Middle frontal gyrus (tissue), 1 donor: ENCODE measurements around the gene BPIFB1.

Source experiments
- DNase-seq: peaks from one replicate; pipeline ENCODE4 v3.0.0-alpha.2; 2015; ENCODE audit warnings: low spot score; ENCODE audit errors: extremely low spot score

Gene BPIFB1

GRCh38 chr20:33291830-33292355 is 8.9 kb downstream of the BPIFB1 start:
- DNase-seq: no peak

DNA sequence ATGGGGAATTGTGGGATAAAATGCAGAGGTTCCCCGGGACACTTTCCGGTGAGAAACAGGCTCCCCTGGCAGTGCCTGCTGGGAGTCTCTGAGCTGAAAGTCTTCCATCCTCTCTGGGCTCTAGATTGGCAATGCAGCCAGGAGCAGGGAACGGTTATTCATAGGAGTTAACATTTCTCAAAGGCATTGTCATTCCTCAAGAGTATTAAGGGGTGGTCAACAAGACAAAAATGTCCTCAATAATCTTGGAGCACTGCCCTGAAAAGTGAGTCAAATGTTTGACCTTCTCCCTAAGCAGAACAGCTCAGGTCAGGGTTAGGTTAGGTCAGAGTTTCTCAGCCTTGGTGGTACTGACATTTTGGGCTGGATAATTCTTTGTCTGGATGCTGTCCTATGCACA is 13.2 kb downstream of the BPIFB1 start:
- DNase-seq: no peak

- no peak for DNase-seq
Observed at GRCh38 chr20:33298391-33298790, 15.4 kb downstream of the BPIFB1 start.

DNA sequence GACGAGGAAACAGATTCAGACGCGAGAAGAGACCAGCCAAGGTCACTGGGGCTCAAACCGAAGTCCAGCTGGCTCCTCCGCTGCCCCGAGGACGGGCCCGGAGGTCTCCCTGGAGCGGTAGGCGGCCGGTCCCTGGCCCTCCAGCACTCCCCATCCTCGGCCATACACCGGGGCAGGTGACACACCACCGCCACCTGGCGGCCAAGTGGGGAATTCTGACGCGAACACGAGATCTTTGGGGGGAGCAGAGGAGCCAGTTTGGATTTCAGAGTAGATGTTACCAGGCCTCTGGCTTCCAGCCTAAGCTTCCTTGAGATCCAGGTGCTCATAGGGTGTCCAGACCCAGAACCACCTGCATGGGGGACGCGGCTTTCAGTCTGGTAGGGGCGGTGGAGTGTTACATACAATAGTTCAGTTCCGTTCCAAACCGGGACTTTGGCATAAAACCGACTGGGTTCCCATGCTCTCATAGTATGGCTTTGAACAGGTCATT is 16.1 kb downstream of the BPIFB1 start:
- peak; percentile 35 for DNase-seq

DNA sequence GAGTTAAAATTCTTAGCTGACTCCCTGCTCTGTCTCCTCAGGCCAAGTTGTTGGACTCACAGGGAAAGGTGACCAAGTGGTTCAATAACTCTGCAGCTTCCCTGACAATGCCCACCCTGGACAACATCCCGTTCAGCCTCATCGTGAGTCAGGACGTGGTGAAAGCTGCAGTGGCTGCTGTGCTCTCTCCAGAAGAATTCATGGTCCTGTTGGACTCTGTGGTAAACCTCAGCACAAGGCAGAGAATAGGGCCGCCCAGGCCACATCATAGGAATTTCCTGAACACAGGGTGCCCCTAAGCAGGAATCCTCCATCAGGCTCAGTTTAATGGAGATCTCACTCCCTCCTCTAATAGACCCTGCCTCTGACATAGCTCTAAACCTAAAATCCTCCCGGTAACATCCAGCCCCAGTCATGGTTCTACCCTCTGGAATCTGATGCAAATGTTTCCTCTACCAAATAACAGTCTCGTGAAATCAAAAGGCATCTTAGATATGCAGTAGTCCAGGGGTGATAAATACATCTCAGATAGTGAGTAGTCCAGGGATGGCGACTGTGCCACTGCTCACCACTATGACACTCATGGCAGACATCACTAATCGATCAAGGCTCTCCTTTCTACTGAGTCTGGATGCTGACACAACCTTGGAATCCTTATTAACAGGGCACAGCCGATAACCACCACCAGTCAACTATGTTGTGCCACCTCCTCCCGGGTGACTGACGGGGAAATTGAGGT is 18.3 kb downstream of the BPIFB1 start:
- no peak for DNase-seq

- no peak for DNase-seq
Observed at GRCh38 chr20:33303595-33303994, 20.6 kb downstream of the BPIFB1 start.

- DNase-seq: no peak
Observed at GRCh38 chr20:33304046-33304445, 21.0 kb downstream of the BPIFB1 start.

DNA sequence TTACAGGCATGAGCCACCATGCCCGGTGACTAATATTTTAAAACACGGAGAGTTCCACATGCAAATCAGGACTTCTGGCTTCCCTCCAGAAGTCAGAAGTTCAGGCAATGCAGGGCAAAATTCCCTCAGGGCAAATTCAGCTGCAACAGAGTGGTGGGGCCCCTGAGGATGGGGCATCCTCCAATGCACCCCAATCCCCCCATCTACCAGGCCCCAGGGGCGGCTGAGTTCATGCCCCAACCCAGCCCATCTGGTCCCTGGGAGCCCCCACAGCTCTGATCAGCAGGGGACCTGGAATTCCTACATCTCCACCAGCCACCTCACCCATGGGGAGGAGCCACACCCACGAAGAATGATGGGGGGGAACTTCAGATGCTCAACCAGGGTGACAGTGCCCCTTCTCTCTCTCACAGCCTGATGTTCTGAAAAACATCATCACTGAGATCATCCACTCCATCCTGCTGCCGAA is 22.6 kb downstream of the BPIFB1 start:
- no peak for DNase-seq

DNA sequence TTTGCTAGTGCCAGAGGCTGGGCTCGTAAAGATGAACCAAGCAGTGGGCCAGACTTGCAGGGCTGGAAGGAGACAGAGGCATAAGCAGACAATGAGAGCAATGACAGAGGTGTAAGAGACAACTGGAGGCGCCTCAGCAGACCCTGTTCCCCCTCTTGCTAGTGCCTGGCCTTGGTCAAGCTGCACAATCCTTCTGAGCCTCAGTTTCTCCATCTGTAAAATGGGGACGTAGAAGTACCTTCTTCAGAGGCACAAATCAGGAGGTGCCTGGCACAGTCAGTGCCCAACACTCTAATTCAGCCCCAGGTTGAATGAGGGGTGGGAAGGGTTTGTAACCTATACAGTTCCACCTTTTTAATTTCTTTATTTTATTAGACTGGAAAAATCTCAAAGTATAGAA is 23.2 kb downstream of the BPIFB1 start:
- no peak for DNase-seq

GRCh38 chr20:33306807-33307206 is 23.8 kb downstream of the BPIFB1 start:
- DNase-seq: no peak

- DNase-seq: no peak
Observed at GRCh38 chr20:33308668-33309067, 25.7 kb downstream of the BPIFB1 start.

- DNase-seq: no peak
Observed at GRCh38 chr20:33309631-33310030, 26.6 kb downstream of the BPIFB1 start.

GRCh38 chr20:33310327-33310899 is 27.4 kb downstream of the BPIFB1 start:
- DNase-seq: no peak

GRCh38 chr20:33311011-33311410 is 28.0 kb downstream of the BPIFB1 start:
- DNase-seq: no peak

DNA sequence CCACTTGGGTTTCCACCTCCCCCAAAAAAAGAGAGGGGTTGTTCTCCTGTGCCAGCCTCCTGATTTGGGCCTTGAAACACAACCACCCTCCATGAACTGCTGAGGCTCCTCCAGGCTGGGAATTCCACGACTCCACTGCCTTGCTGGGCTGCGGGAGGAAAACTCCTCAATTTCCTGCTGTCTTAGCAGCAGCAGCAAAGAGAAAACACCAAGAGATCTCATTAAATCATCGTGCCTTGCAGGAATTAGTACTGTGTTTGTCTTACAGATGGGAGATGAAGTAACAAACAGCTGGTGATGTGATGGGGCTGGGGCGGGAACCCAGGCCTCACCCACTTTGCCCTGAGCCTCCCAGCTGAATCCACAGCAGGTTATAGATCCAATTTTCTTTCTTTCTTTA is 29.0 kb downstream of the BPIFB1 start:
- DNase-seq: no peak

GRCh38 chr20:33312583-33312982 is 29.6 kb downstream of the BPIFB1 start:
- DNase-seq: no peak

DNA sequence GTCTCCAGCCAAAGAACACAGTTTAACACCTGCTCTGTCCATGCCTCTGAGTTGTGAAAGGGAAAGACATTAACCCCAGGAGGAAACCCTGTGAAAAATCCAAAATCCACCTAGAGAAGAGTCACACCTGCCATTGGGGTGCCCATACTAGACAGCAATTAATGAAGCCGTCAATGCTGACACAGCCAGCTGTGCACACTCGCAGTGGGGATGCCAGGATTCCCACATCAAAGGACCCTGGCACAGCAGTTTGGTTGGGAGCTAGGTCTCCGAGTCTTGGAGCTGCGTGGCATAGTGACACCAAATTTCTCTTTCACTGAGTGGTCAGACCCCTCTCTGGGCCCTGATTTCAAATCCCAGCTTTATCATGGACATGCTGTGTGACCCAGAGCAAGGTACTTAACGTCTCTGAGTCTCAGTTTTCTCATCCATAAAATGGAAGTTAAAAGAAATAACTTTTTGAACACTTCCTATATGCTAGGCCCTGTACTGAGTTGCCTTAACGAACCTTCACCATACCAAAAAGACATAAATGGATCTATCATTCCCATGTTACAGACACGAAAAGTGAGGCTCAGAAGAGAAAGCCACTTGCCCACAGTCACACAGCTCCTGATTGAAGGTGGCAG is 30.8 kb downstream of the BPIFB1 start:
- DNase-seq: no peak

DNA sequence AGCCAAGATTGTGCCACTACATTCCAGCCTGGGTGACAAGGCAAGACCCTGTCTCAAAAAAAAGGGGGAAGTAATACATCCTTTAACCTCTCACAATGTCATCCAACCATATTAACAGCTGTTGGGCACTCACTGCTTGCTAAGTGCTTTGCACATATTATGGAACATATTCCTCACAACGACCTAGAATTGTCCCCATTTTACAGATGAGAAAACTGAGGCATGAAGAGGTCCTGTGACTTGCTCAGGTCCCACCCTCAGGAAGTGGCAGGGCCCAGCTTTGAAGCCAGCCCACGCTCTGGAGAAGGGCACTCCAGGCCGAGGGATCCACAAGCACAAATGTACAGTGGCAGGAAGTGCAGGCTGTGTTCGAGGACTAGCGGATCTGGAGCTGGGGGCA is 33.3 kb downstream of the BPIFB1 start:
- DNase-seq: no peak

DNA sequence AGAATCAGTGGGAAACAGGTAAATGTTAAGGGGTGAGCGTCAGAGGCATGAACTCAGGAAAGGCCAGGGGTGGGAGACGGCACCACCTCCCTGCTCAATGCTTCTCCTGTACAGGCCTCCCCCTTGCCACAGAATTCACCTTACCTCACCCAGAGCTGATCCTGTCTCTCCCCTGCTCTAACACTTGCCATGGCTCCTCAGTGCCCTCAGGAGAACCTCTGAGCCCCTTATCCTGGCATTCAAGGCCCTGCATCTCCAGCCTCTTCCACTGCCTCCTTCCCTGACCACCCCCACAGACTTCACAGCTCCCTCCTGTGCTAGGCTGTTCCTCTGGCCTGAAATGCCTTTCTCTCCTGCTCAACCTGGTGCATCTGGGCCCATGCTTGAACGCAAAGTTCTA is 33.9 kb downstream of the BPIFB1 start:
- no peak for DNase-seq

DNA sequence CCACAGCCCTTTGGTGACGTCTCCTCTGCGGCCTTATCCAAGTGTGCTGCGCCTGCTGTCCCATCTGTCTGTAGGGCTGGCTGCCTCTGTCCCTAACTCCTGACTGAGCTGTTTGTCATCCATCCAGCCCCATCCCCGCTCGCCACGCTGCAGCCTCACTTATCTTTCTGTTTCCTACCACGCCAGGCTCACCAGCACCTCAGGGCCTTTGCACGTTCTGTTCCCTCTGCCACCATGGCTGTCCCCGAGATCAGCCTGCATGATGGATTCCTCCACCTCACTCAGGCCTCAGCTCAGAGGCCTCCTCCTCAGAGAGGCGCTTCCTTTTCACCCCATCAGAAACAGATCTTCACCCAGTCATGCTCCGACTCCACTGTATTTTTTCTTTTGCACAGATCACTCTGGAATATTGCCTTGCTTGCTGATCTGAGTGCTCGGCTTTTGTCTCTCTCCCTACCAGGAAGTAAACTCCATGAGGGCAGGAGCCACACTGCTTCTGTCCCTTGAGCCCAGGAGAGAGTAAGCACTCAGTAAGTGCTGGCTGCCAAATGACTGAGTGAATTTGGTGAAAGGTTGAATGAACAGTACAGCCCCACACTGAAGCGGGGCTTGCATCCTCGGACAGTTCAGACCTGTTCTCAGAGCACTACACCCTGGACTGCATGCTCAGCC is 34.5 kb downstream of the BPIFB1 start:
- no peak for DNase-seq

- no peak for DNase-seq
Observed at GRCh38 chr20:33318096-33318429, 35.0 kb downstream of the BPIFB1 start.

GRCh38 chr20:33320006-33320405 is 37.0 kb downstream of the BPIFB1 start:
- DNase-seq: no peak
